Breast epithelium (tissue), 3 donors: ENCODE data around the gene PNLIPRP2.

Experiments used
- CTCF ChIP-seq, 3 donors: fragments of 450-650 bp; IDR thresholded peaks; one replicate each; pipeline ENCODE4 v1.5.1; 2016 to 2017; ENCODE audit warnings: antibody characterized with exemption in 3 of 3, mild to moderate bottlenecking in 3 of 3, moderate library complexity in 3 of 3
- POLR2A ChIP-seq: fragments of 450-650 bp; IDR thresholded peaks from one replicate; pipeline ENCODE4 v1.6.1; 2016; ENCODE audit warnings: antibody characterized with exemption, mild to moderate bottlenecking, moderate library complexity

DNA sequence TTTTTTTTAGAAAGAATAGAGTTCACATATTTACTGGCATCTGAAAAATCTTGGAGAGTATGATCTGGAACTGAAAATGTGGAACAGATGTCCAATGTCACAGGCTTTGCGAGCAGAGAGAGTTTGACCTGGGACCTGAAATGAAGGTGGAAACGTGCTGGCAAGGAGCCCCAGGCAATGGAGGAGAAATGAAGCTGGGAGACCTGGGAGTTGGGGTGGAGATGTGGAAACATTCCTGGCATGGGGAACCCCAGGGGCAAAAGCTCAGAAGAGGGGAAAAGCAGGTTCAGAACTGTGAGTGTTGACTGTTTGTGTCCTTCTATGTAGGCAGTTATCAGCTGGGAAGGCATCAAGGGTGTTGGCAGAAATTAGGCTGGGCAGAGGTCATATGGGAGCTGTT lies 7.3 kb upstream of the PNLIPRP2 start:
- TF ChIP-seq CTCF (IDR thresholded peaks at IDR 0.05) (no peak), POLR2A (no peak)
